Bronchial epithelial cell (primary cell): ENCODE results near the gene RNF44. TPM values are rescaled to one million over a fixed set of nuclear protein-coding genes. Genes with fewer than 3 reads are reported as not detected.

Source experiments
- DNase-seq: peaks from one replicate; pipeline ENCODE4 v3.0.0-alpha.2; 2010; ENCODE audit warnings: low read depth
- FAIRE-seq: peaks from 2 replicates; lab custom pipeline; 2011; peaks lifted over from hg19 to GRCh38; lab: Jason Lieb, UNC
- H3K27me3 ChIP-seq: 2 replicates; pipeline ENCODE4 v1.5.1; 2011; ENCODE audit warnings: low read length; ENCODE audit not compliant: control insufficient read depth, insufficient read depth
- H3K36me3 ChIP-seq: 2 replicates; pipeline ENCODE4 v1.5.1; 2011; ENCODE audit warnings: low read length; ENCODE audit not compliant: control insufficient read depth, insufficient read depth
- H3K4me3 ChIP-seq: 2 replicates; pipeline ENCODE4 v1.5.1; 2011; ENCODE audit warnings: mild to moderate bottlenecking, low read depth, low read length, control low read depth
- CTCF ChIP-seq: IDR thresholded peaks from 2 replicates; pipeline ENCODE4 v1.5.1; 2011; ENCODE audit warnings: mild to moderate bottlenecking, moderate library complexity, low read length, control low read depth, inconsistent platforms; ENCODE audit not compliant: insufficient read depth, severe bottlenecking
- total RNA-seq: library from RNA; depleted of rRNA; stranded (reverse); fragments of >200 nt; gene quantifications from 2 replicates; pipeline ENCODE4 v1.2.1, GENCODE V29; 2014

RNF44 gene
- total RNA-seq, 1 donor from 2014 or later = 2.1 TPM

GRCh38 chr5:176531902-176532493 lies 5.2 kb downstream of the RNF44 start:
- H3K4me3 ChIP-seq = no peak overlapping the region
- H3K36me3 ChIP-seq = peaks cover 42% of the 10 kb centered on the region
- FAIRE-seq = no peak
- no peak for DNase-seq
- H3K27me3 ChIP-seq = no peaks in the 10 kb centered on the region
- TF ChIP-seq CTCF = no peak

GRCh38 chr5:176530983-176531901 lies 6.0 kb downstream of the RNF44 start:
- peaks cover 42% of the 10 kb centered on the region for H3K36me3 ChIP-seq
- DNase-seq (no peak), FAIRE-seq (no peak)
- H3K4me3 ChIP-seq = no peak overlapping the region
- TF ChIP-seq CTCF = no peak
- H3K27me3 ChIP-seq = no peaks in the 10 kb centered on the region

- DNase-seq (no peak), FAIRE-seq (no peak)
- no peak for TF ChIP-seq CTCF
- Histone ChIP-seq H3K4me3 (no peak overlapping the region), H3K27me3 (no peaks in the 10 kb centered on the region), H3K36me3 (peaks cover 42% of the 10 kb centered on the region)
These were observed 6.7 kb downstream of the RNF44 start for GRCh38 chr5:176530393-176530982.

- Histone ChIP-seq H3K36me3 (peaks cover 42% of the 10 kb centered on the region), H3K27me3 (no peaks in the 10 kb centered on the region), H3K4me3 (no peak overlapping the region)
- DNase-seq (no peak), FAIRE-seq (no peak)
- TF ChIP-seq CTCF = no peak
These were observed 7.5 kb downstream of the RNF44 start for GRCh38 chr5:176529741-176530141.

GRCh38 chr5:176529116-176529740 lies 8.0 kb downstream of the RNF44 start:
- FAIRE-seq (no peak), DNase-seq (no peak)
- peaks cover 42% of the 10 kb centered on the region for H3K36me3 ChIP-seq
- no peak for TF ChIP-seq CTCF
- no peaks in the 10 kb centered on the region for H3K27me3 ChIP-seq
- no peak overlapping the region for H3K4me3 ChIP-seq
